OCI-LY7 (cell line): Measurements from ENCODE around the gene DFFB. TPM values are rescaled to one million over a fixed set of nuclear protein-coding genes. Genes with fewer than 3 reads are reported as not detected.

Experiments used
- BruUV-seq: library from RNA; stranded (reverse); fragments of 400-500 nt; replicated peaks from 2 replicates; lab custom pipeline; 2021; lab: Mats Ljungman, UMichigan
- CTCF ChIA-PET: fragments of 300-600 bp; sonication (Branson Sonifier 250); formaldehyde crosslinking; loops from one replicate; lab custom pipeline; 2022; ENCODE audit warnings: antibody characterized with exemption; ENCODE audit not compliant: unreplicated experiment; lab: Charles Lee
- POLR2A ChIA-PET: fragments of 300-600 bp; sonication (Branson Sonifier 250); formaldehyde crosslinking; loops from one replicate; lab custom pipeline; 2022; ENCODE audit warnings: antibody characterized with exemption; lab: Charles Lee
- DNase-seq: peaks from one replicate; pipeline ENCODE4 v3.0.0-alpha.2; 2015; ENCODE audit warnings: low spot score
- H2AFZ ChIP-seq: fragments of 200-600 bp; sonication (generic), shearing (Covaris generic); 2 replicates; pipeline ENCODE4 v1.6.1; 2014; ENCODE audit warnings: mild to moderate bottlenecking, antibody characterized with exemption, low read length, moderate library complexity
- H3K27ac ChIP-seq: fragments of 200-600 bp; sonication (generic); 2 replicates; pipeline ENCODE4 v1.5.1; 2014; ENCODE audit warnings: mixed run types, low read depth, mild to moderate bottlenecking, moderate library complexity, low read length, inconsistent platforms; ENCODE audit not compliant: poor library complexity, severe bottlenecking
- H3K36me3 ChIP-seq: fragments of 200-600 bp; sonication (generic); 2 replicates; pipeline ENCODE4 v1.6.1; 2014; ENCODE audit warnings: mild to moderate bottlenecking, antibody characterized with exemption, low read length, moderate library complexity, mixed read lengths; ENCODE audit not compliant: insufficient read depth
- H3K4me1 ChIP-seq: fragments of 200-600 bp; sonication (generic); 2 replicates; pipeline ENCODE4 v1.5.1; 2014; ENCODE audit warnings: mild to moderate bottlenecking, low read length; ENCODE audit not compliant: insufficient read depth, poor library complexity, severe bottlenecking
- H3K4me2 ChIP-seq: fragments of 200-600 bp; sonication (generic); 2 replicates; pipeline ENCODE4 v1.6.1; 2014; ENCODE audit warnings: mild to moderate bottlenecking, low read length
- H3K4me3 ChIP-seq: fragments of 200-600 bp; sonication (generic); 2 replicates; pipeline ENCODE4 v1.5.1; 2014; ENCODE audit warnings: mild to moderate bottlenecking, low read depth, low read length; ENCODE audit not compliant: poor library complexity, severe bottlenecking
- H3K79me2 ChIP-seq: fragments of 200-600 bp; sonication (generic); 2 replicates; pipeline ENCODE4 v1.6.1; 2016; ENCODE audit warnings: low read depth, mild to moderate bottlenecking, low read length, moderate library complexity, mixed read lengths; ENCODE audit not compliant: insufficient read depth
- H3K9me2 ChIP-seq: fragments of 200-600 bp; sonication (generic); 2 replicates; pipeline ENCODE4 v1.6.1; 2016; ENCODE audit warnings: mild to moderate bottlenecking, low read length, mixed read lengths; ENCODE audit not compliant: insufficient read depth
- H3K9me3 ChIP-seq: fragments of 200-600 bp; sonication (generic); 2 replicates; pipeline ENCODE4 v1.6.1; 2014; ENCODE audit warnings: mild to moderate bottlenecking, mixed run types, low read length, mixed read lengths
- H4K20me1 ChIP-seq: fragments of 200-600 bp; sonication (generic); 2 replicates; pipeline ENCODE4 v1.6.1; 2014; ENCODE audit warnings: mild to moderate bottlenecking, antibody characterized with exemption, low read length, moderate library complexity, mixed read lengths; ENCODE audit not compliant: insufficient read depth
- CTCF ChIP-seq: fragments of 200-600 bp; sonication (generic); conservative IDR thresholded peaks from 2 replicates; pipeline ENCODE4 v1.5.1; 2014; ENCODE audit warnings: mild to moderate bottlenecking, antibody characterized with exemption, low read length, moderate library complexity, mixed read lengths
- EZH2phosphoT487 ChIP-seq: fragments of 200-600 bp; sonication (generic); IDR thresholded peaks from 2 replicates; pipeline ENCODE4 v1.6.1; 2018; ENCODE audit warnings: low read depth, borderline replicate concordance, mild to moderate bottlenecking, mixed run types, antibody characterized with exemption, low read length, moderate library complexity, mixed read lengths
- intact Hi-C: fragments of 100-400 bp; cut with micrococcal nuclease; formaldehyde crosslinking; loops from one replicate; pipeline ENCODE4 v1.10.0; 2022; ENCODE audit not compliant: unreplicated experiment
- total RNA-seq, 2 experiments: library from RNA; depleted of rRNA in 1 of 2; stranded (reverse); fragments of >200 nt in 1 of 2; shearing (Covaris generic) in 1 of 2; gene quantifications; 2 replicates each; pipeline ENCODE4 v1.2.3, GENCODE V29; 2014 to 2022

The DFFB gene
- total RNA-seq, 2 experiments from 2014 or later = 15.2 to 17.9 TPM

GRCh38 chr1:3837200-3837599 lies 20.1 kb upstream of the DFFB start:
- Histone ChIP-seq H3K27ac (no peak overlapping the region), H3K4me2 (no peak overlapping the region), H3K9me3 (peaks cover 12% of the 10 kb centered on the region; the same call in 1 of the 2 replicates), H3K4me1 (no peaks in the 10 kb centered on the region), H4K20me1 (no peaks in the 10 kb centered on the region), H3K36me3 (peaks cover 91% of the 10 kb centered on the region), H3K79me2 (no peaks in the 10 kb centered on the region), H3K4me3 (no peak overlapping the region), H3K9me2 (no peaks in the 10 kb centered on the region), H2AFZ (no peak overlapping the region)
- no peak for TF ChIP-seq EZH2phosphoT487
- no peak for TF ChIP-seq CTCF
- no peak for DNase-seq
- intact Hi-C loops = no loop called here
- ChIA-PET POLR2A (no interaction called here), CTCF (no interaction called here)
- BruUV-seq = no TSS peak

- no TSS peak for BruUV-seq
These were observed 19.6 kb upstream of the DFFB start for GRCh38 chr1:3837685-3838084.

More at GRCh38 chr1:3837685-3838084, 19.6 kb upstream of the DFFB start:
- H3K36me3 ChIP-seq = peaks cover 91% of the 10 kb centered on the region
- intact Hi-C loops = no loop called here
- H3K9me2 ChIP-seq = no peaks in the 10 kb centered on the region
- CTCF ChIA-PET = no interaction called here
- TF ChIP-seq CTCF = no peak
- TF ChIP-seq EZH2phosphoT487 = no peak
- H3K4me3 ChIP-seq = no peak overlapping the region
- H3K4me2 ChIP-seq = no peak overlapping the region
- no peak overlapping the region for H2AFZ ChIP-seq
- peaks cover 12% of the 10 kb centered on the region; the same call in 1 of the 2 replicates for H3K9me3 ChIP-seq
- DNase-seq = no peak
- no peaks in the 10 kb centered on the region for H3K79me2 ChIP-seq
- no peaks in the 10 kb centered on the region for H4K20me1 ChIP-seq
- POLR2A ChIA-PET = no interaction called here
- no peaks in the 10 kb centered on the region for H3K4me1 ChIP-seq
- H3K27ac ChIP-seq = no peak overlapping the region
